ENCODE measurements around the gene NEU1. TPM values are rescaled to one million over a fixed set of nuclear protein-coding genes. Genes with fewer than 3 reads are reported as not detected.

Gene NEU1
- total RNA-seq, 4 donors from 2014 or later = 20.5 to 28.4 (median 23.4) TPM

DNA sequence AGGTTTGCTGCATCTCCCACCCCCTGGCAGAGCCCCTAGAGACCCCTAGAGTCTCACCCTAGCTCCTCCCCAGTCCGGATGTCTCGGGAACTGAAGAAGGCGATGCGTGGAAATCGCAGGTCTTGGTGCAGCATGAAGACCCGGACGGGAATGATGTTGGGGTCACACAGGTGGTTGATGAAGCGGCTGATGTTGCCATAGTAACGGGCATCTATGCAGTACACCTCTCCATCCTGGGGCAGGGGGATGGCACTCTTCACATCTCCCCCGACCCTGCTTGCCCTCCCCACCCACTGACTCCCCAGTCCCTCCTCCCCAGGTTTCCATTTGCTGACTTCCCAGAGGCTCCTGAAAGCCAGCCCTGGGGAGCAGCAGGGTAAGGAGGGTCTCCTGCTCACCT is 18.0 kb upstream of the NEU1 start:
- no peak overlapping the region for H3K4me3 ChIP-seq
- no peak for TF ChIP-seq POLR2A (IDR thresholded peaks at IDR 0.05)
- no peak for TF ChIP-seq CTCF (IDR thresholded peaks at IDR 0.05)
- H3K36me3 ChIP-seq = no peaks in the 10 kb centered on the region
- no peak for DNase-seq
- H3K27me3 ChIP-seq = no peaks in the 10 kb centered on the region
- intact Hi-C loops (cut with DNase I; ENCODE audit: low total_unique reads) = no loop called here
- no peaks in the 10 kb centered on the region for H3K4me1 ChIP-seq
- no peak overlapping the region for H3K27ac ChIP-seq
- H3K9me3 ChIP-seq = no peaks in the 10 kb centered on the region

DNA sequence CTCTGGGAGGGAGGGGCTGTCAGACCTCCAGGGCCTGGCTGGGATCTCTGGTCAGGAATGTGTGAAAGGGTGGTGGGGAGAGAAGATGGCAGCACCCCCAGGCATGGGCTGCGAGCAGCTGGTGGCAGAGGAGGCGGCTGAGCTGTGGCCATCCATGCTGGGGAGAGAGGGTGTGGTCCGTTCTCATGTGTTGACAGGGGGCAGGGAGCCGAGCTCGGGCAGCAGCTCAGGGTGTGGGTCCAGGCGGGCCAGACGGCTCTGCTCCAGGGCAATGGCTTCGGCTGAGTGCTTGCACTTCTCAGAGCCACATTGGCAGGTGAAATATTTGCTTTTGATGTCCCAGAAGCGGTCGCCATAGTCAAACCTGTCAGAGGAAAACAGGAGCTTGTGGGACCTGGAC is 17.3 kb upstream of the NEU1 start:
- TF ChIP-seq POLR2A (IDR thresholded peaks at IDR 0.05) (no peak), CTCF (IDR thresholded peaks at IDR 0.05) (no peak)
- no peak for DNase-seq
- H3K27ac ChIP-seq = no peak overlapping the region
- H3K9me3 ChIP-seq = no peaks in the 10 kb centered on the region
- H3K36me3 ChIP-seq = no peaks in the 10 kb centered on the region
- intact Hi-C loops (cut with DNase I; ENCODE audit: low total_unique reads) = no loop called here
- no peaks in the 10 kb centered on the region for H3K4me1 ChIP-seq
- no peak overlapping the region for H3K4me3 ChIP-seq
- no peaks in the 10 kb centered on the region for H3K27me3 ChIP-seq

- H3K4me3 ChIP-seq = no peak overlapping the region
- intact Hi-C loops (cut with DNase I; ENCODE audit: low total_unique reads) = no loop called here
- no peaks in the 10 kb centered on the region for H3K27me3 ChIP-seq
- H3K36me3 ChIP-seq = no peaks in the 10 kb centered on the region
- H3K4me1 ChIP-seq = no peaks in the 10 kb centered on the region
- no peaks in the 10 kb centered on the region for H3K9me3 ChIP-seq
- no peak for DNase-seq
- no peak overlapping the region for H3K27ac ChIP-seq
- no peak for TF ChIP-seq POLR2A (IDR thresholded peaks at IDR 0.05)
- TF ChIP-seq CTCF (IDR thresholded peaks at IDR 0.05) = no peak
Observed at GRCh38 chr6:31879143-31879542, 16.5 kb upstream of the NEU1 start.

- H3K27ac ChIP-seq = peak within 1 kb of the TSS in 1 of 2 donors; percentile 52
- H3K27me3 ChIP-seq = no peaks in the 10 kb centered on the region
- TF ChIP-seq POLR2A (IDR thresholded peaks at IDR 0.05) (peak in 1 of 2 donors; percentile 23), CTCF (IDR thresholded peaks at IDR 0.05) (no peak)
- no peak within 1 kb of the TSS for H3K4me3 ChIP-seq
- H3K9me3 ChIP-seq = no peaks in the 10 kb centered on the region
- H3K36me3 ChIP-seq = no peaks in the 10 kb centered on the region
- intact Hi-C loops (cut with DNase I; ENCODE audit: low total_unique reads) = no loop called here
- no peaks in the 10 kb centered on the region for H3K4me1 ChIP-seq
- no peak for DNase-seq
Observed at GRCh38 chr6:31878726-31879125, 16.1 kb upstream of the NEU1 start, which contains the start of gene SLC44A4. TSS of gene SLC44A4 (minus strand) at chr6:31878997. CDS start at chr6:31878980, 17 bp downstream.

- DNase-seq = no peak
- Histone ChIP-seq H3K9me3 (no peaks in the 10 kb centered on the region), H3K27me3 (no peaks in the 10 kb centered on the region), H3K27ac (no peak overlapping the region), H3K4me1 (no peaks in the 10 kb centered on the region), H3K36me3 (no peaks in the 10 kb centered on the region), H3K4me3 (no peak overlapping the region)
- intact Hi-C loops (cut with DNase I; ENCODE audit: low total_unique reads) = no loop called here
- TF ChIP-seq CTCF (IDR thresholded peaks at IDR 0.05) (no peak), POLR2A (IDR thresholded peaks at IDR 0.05) (no peak)
Observed at GRCh38 chr6:31878222-31878621, 15.6 kb upstream of the NEU1 start.
